ENCODE results near the gene SNRNP70. TPM values are rescaled to one million over a fixed set of nuclear protein-coding genes. Genes with fewer than 3 reads are reported as not detected.
A peak's percentile ranks its signal among the peaks of the same experiment; 100 is the strongest.

SNRNP70 gene
- total RNA-seq, 1 donor from 2014 or later: 103 TPM

DNA sequence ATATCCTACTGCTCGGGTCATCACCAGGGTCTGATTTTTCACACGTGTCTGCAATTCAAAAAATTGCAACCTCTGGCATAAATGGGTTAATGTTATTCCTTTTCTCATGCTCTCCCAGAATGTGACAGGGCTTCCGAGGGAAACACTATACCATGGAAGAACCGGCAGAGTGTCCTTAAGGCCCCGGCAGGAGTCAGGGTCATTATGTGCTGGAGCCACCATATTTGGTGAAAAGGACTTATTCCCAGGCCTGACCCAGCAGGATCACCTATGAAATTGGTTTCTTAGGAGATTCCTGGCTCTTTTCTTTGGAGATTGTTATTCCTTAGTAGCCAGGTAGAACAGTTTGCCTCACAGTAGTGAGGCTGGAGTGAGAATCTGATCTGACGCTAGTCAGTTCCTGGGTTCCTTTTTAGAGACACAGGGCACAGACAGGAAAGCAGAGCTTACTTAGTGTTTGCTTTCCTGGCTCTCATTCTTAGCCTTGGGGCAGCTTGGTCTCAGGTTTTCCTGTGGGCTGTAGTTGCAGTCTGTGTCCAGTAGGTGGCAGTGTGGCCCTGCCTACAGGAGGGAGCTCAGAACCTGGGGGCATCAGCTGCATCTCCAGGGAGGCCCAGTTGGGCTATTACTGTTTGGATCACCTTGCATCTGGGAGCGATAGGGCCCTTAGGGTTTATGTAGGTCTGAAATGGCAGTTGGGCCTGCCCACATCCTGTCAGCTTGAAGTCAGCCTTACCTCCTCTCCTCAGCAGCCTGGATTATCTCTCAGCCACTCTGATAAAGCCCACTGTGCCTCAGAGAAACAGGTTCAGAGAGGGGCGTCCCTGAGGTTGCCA is 12.4 kb downstream of the SNRNP70 start:
- peak overlapping the region in 2 of 3 donors; percentile 45 to 70 for H3K9ac ChIP-seq (ENCODE audit: low read depth in 1 of 3, low read length in 3 of 3)
- no peak overlapping the region for H3K4me3 ChIP-seq (ENCODE audit: low read length in 3 of 3)
- H3K4me1 ChIP-seq (ENCODE audit: control insufficient read depth in 3 of 3, insufficient read depth in 3 of 3, low read length in 3 of 3): peaks cover 43 to 62% (median 50%) of the 10 kb centered on the region in 3 donors
- no peaks in the 10 kb centered on the region for H3K9me3 ChIP-seq (ENCODE audit: control insufficient read depth in 3 of 3, low read length in 3 of 3)
- H3K27me3 ChIP-seq (ENCODE audit: control insufficient read depth in 3 of 3, insufficient read depth in 3 of 3, low read length in 3 of 3): no peaks in the 10 kb centered on the region
- peaks cover 37 to 43% (median 43%) of the 10 kb centered on the region in 3 donors for H3K36me3 ChIP-seq (ENCODE audit: control insufficient read depth in 3 of 3, insufficient read depth in 3 of 3, low read length in 3 of 3)
- H3K27ac ChIP-seq (ENCODE audit: low read depth, low read length): peak overlapping the region; percentile 52

GRCh38 chr19:49098795-49099194 is 13.5 kb downstream of the SNRNP70 start:
- Histone ChIP-seq H3K9me3 (ENCODE audit: control insufficient read depth in 3 of 3, low read length in 3 of 3) (no peaks in the 10 kb centered on the region), H3K4me1 (ENCODE audit: control insufficient read depth in 3 of 3, insufficient read depth in 3 of 3, low read length in 3 of 3) (peaks cover 42 to 61% (median 50%) of the 10 kb centered on the region in 3 donors), H3K9ac (ENCODE audit: low read depth in 1 of 3, low read length in 3 of 3) (peak overlapping the region in 1 of 3 donors; percentile 35), H3K27me3 (ENCODE audit: control insufficient read depth in 3 of 3, insufficient read depth in 3 of 3, low read length in 3 of 3) (no peaks in the 10 kb centered on the region), H3K4me3 (ENCODE audit: low read length in 3 of 3) (peak overlapping the region in 1 of 3 donors; percentile 8), H3K36me3 (ENCODE audit: control insufficient read depth in 3 of 3, insufficient read depth in 3 of 3, low read length in 3 of 3) (peaks cover 41 to 46% (median 44%) of the 10 kb centered on the region in 3 donors), H3K27ac (ENCODE audit: low read depth, low read length) (peak overlapping the region; percentile 52)

DNA sequence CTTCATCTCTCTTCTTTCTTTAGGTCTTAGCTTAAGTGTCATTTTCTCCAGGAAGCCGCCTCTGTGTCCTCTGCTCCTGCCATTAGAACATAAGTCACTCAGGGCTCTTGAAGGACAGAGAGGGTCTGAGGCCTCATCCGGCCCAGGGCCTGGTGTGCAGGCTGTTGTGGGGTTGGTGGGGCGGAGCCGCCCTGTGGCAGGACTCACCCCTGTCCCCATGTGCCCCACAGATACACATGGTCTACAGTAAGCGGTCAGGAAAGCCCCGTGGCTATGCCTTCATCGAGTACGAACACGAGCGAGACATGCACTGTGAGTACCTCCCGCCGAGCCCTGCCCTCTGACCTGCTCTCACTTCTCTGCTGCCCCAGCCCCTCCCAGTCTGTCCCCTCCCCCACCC is 15.9 kb downstream of the SNRNP70 start:
- no peak overlapping the region for H3K9ac ChIP-seq (ENCODE audit: low read depth in 1 of 3, low read length in 3 of 3)
- H3K9me3 ChIP-seq (ENCODE audit: control insufficient read depth in 3 of 3, low read length in 3 of 3): no peaks in the 10 kb centered on the region
- H3K4me1 ChIP-seq (ENCODE audit: control insufficient read depth in 3 of 3, insufficient read depth in 3 of 3, low read length in 3 of 3): peaks cover 20 to 37% (median 31%) of the 10 kb centered on the region in 3 donors
- H3K27me3 ChIP-seq (ENCODE audit: control insufficient read depth in 3 of 3, insufficient read depth in 3 of 3, low read length in 3 of 3): no peaks in the 10 kb centered on the region
- no peak overlapping the region for H3K27ac ChIP-seq (ENCODE audit: low read depth, low read length)
- H3K36me3 ChIP-seq (ENCODE audit: control insufficient read depth in 3 of 3, insufficient read depth in 3 of 3, low read length in 3 of 3): peaks cover 54 to 63% (median 61%) of the 10 kb centered on the region in 3 donors
- no peak overlapping the region for H3K4me3 ChIP-seq (ENCODE audit: low read length in 3 of 3)

DNA sequence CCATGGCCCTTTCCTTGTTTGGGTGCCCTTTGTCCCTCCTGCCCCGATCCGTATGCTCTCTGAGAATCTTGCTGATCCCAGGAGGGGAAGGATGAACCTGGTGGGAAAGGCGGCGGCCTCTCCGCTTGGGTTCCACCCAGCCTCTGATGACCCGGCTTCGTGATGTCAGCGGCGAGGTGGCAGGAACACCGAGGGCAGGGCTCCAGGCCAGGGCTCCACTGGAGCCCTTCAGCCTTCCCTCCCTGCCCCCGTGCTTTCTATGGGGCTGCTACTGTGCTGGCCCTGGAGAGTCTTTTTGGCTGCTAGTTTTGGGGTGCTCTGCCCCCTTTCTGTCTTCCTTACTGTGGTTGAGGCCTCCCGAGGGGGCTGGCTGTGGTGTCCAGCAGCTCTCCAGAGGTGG is 17.1 kb downstream of the SNRNP70 start:
- no peak overlapping the region for H3K27ac ChIP-seq (ENCODE audit: low read depth, low read length)
- peaks cover 65 to 72% (median 69%) of the 10 kb centered on the region in 3 donors for H3K36me3 ChIP-seq (ENCODE audit: control insufficient read depth in 3 of 3, insufficient read depth in 3 of 3, low read length in 3 of 3)
- no peak overlapping the region for H3K4me3 ChIP-seq (ENCODE audit: low read length in 3 of 3)
- no peaks in the 10 kb centered on the region for H3K27me3 ChIP-seq (ENCODE audit: control insufficient read depth in 3 of 3, insufficient read depth in 3 of 3, low read length in 3 of 3)
- peaks cover 16 to 35% (median 31%) of the 10 kb centered on the region in 3 donors for H3K4me1 ChIP-seq (ENCODE audit: control insufficient read depth in 3 of 3, insufficient read depth in 3 of 3, low read length in 3 of 3)
- H3K9ac ChIP-seq (ENCODE audit: low read depth in 1 of 3, low read length in 3 of 3): no peak overlapping the region
- no peaks in the 10 kb centered on the region for H3K9me3 ChIP-seq (ENCODE audit: control insufficient read depth in 3 of 3, low read length in 3 of 3)

DNA sequence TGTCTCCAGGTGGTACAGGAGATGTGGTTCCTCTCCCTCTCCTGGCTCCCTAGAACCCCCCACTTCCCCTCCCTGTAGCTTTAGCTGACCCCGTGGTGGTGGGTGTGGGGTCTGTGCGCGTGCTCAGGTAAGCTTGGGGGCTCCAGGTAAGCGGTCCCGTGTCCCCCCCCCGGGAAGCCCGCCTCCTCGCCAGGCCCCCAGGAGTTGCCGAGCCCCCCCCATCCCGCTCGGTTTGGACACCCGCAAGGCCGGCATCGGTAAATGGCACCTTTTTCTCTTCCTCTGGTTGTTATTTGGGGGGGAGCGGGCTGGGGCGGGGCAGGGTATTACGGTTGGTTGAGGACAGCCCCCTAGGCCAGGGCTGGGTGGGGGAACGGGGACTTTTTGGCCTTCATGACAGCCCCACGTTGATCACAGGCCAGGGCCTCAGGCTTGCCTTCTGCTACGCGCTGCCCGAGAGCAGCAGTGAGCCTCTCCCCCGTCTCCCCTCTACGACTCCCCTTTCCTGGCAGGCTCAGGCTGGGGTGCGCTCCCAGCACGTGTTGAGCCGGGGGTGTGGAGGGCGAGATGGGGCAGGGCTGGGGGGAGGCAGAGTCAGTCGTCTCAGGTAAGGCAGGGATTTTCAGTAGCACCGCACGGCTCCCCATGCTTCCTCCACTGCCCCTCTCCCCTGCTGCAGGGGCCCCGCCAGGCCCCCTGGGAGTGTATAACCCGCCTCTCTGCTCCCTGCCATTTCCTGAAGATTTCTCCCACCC is 18.3 kb downstream of the SNRNP70 start:
- no peaks in the 10 kb centered on the region for H3K27me3 ChIP-seq (ENCODE audit: control insufficient read depth in 3 of 3, insufficient read depth in 3 of 3, low read length in 3 of 3)
- no peak overlapping the region for H3K27ac ChIP-seq (ENCODE audit: low read depth, low read length)
- no peak overlapping the region for H3K9ac ChIP-seq (ENCODE audit: low read depth in 1 of 3, low read length in 3 of 3)
- H3K4me3 ChIP-seq (ENCODE audit: low read length in 3 of 3): no peak overlapping the region
- H3K4me1 ChIP-seq (ENCODE audit: control insufficient read depth in 3 of 3, insufficient read depth in 3 of 3, low read length in 3 of 3): peaks cover 4 to 23% (median 19%) of the 10 kb centered on the region in 3 donors
- peaks cover 68 to 73% (median 72%) of the 10 kb centered on the region in 3 donors for H3K36me3 ChIP-seq (ENCODE audit: control insufficient read depth in 3 of 3, insufficient read depth in 3 of 3, low read length in 3 of 3)
- H3K9me3 ChIP-seq (ENCODE audit: control insufficient read depth in 3 of 3, low read length in 3 of 3): no peaks in the 10 kb centered on the region

- no peaks in the 10 kb centered on the region for H3K9me3 ChIP-seq (ENCODE audit: control insufficient read depth in 3 of 3, low read length in 3 of 3)
- no peak overlapping the region for H3K27ac ChIP-seq (ENCODE audit: low read depth, low read length)
- H3K9ac ChIP-seq (ENCODE audit: low read depth in 1 of 3, low read length in 3 of 3): no peak overlapping the region
- H3K4me1 ChIP-seq (ENCODE audit: control insufficient read depth in 3 of 3, insufficient read depth in 3 of 3, low read length in 3 of 3): peaks cover 3 to 21% (median 12%) of the 10 kb centered on the region in 3 donors
- peaks cover 66 to 71% (median 70%) of the 10 kb centered on the region in 3 donors for H3K36me3 ChIP-seq (ENCODE audit: control insufficient read depth in 3 of 3, insufficient read depth in 3 of 3, low read length in 3 of 3)
- H3K4me3 ChIP-seq (ENCODE audit: low read length in 3 of 3): no peak overlapping the region
- H3K27me3 ChIP-seq (ENCODE audit: control insufficient read depth in 3 of 3, insufficient read depth in 3 of 3, low read length in 3 of 3): no peaks in the 10 kb centered on the region
Observed at GRCh38 chr19:49104229-49104864, 19.1 kb downstream of the SNRNP70 start.

- H3K27me3 ChIP-seq (ENCODE audit: control insufficient read depth in 3 of 3, insufficient read depth in 3 of 3, low read length in 3 of 3): no peaks in the 10 kb centered on the region
- H3K4me1 ChIP-seq (ENCODE audit: control insufficient read depth in 3 of 3, insufficient read depth in 3 of 3, low read length in 3 of 3): peaks cover 18 to 33% (median 22%) of the 10 kb centered on the region in 3 donors
- H3K4me3 ChIP-seq (ENCODE audit: low read length in 3 of 3): no peak overlapping the region
- H3K9me3 ChIP-seq (ENCODE audit: control insufficient read depth in 3 of 3, low read length in 3 of 3): no peaks in the 10 kb centered on the region
- H3K27ac ChIP-seq (ENCODE audit: low read depth, low read length): peak overlapping the region; percentile 22
- peaks cover 48 to 57% (median 57%) of the 10 kb centered on the region in 3 donors for H3K36me3 ChIP-seq (ENCODE audit: control insufficient read depth in 3 of 3, insufficient read depth in 3 of 3, low read length in 3 of 3)
- peak overlapping the region in 1 of 3 donors; percentile 25 for H3K9ac ChIP-seq (ENCODE audit: low read depth in 1 of 3, low read length in 3 of 3)
Observed at GRCh38 chr19:49106648-49107135, 21.4 kb downstream of the SNRNP70 start.

DNA sequence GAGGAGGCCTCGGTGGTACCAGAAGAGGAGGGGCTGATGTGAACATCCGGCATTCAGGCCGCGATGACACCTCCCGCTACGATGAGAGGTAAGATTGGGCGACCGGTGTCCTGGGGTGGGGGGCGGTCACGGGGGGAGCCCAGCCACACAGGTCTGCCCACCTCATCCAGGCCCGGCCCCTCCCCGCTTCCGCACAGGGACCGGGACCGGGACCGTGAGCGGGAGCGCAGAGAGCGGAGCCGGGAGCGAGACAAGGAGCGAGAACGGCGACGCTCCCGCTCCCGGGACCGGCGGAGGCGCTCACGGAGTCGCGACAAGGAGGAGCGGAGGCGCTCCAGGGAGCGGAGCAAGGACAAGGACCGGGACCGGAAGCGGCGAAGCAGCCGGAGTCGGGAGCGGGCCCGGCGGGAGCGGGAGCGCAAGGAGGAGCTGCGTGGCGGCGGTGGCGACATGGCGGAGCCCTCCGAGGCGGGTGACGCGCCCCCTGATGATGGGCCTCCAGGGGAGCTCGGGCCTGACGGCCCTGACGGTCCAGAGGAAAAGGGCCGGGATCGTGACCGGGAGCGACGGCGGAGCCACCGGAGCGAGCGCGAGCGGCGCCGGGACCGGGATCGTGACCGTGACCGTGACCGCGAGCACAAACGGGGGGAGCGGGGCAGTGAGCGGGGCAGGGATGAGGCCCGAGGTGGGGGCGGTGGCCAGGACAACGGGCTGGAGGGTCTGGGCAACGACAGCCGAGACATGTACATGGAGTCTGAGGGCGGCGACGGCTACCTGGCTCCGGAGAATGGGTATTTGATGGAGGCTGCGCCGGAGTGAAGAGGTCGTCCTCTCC is 22.6 kb downstream of the SNRNP70 start:
- Histone ChIP-seq H3K36me3 (ENCODE audit: control insufficient read depth in 3 of 3, insufficient read depth in 3 of 3, low read length in 3 of 3) (peaks cover 39 to 50% (median 48%) of the 10 kb centered on the region in 3 donors), H3K4me3 (ENCODE audit: low read length in 3 of 3) (no peak overlapping the region), H3K4me1 (ENCODE audit: control insufficient read depth in 3 of 3, insufficient read depth in 3 of 3, low read length in 3 of 3) (peaks cover 18 to 33% (median 22%) of the 10 kb centered on the region in 3 donors), H3K27me3 (ENCODE audit: control insufficient read depth in 3 of 3, insufficient read depth in 3 of 3, low read length in 3 of 3) (no peaks in the 10 kb centered on the region), H3K27ac (ENCODE audit: low read depth, low read length) (no peak overlapping the region), H3K9me3 (ENCODE audit: control insufficient read depth in 3 of 3, low read length in 3 of 3) (no peaks in the 10 kb centered on the region), H3K9ac (ENCODE audit: low read depth in 1 of 3, low read length in 3 of 3) (no peak overlapping the region)

- H3K4me1 ChIP-seq (ENCODE audit: control insufficient read depth in 3 of 3, insufficient read depth in 3 of 3, low read length in 3 of 3): peaks cover 23 to 38% (median 27%) of the 10 kb centered on the region in 3 donors
- no peak overlapping the region for H3K4me3 ChIP-seq (ENCODE audit: low read length in 3 of 3)
- H3K27me3 ChIP-seq (ENCODE audit: control insufficient read depth in 3 of 3, insufficient read depth in 3 of 3, low read length in 3 of 3): no peaks in the 10 kb centered on the region
- H3K27ac ChIP-seq (ENCODE audit: low read depth, low read length): no peak overlapping the region
- H3K36me3 ChIP-seq (ENCODE audit: control insufficient read depth in 3 of 3, insufficient read depth in 3 of 3, low read length in 3 of 3): peaks cover 33 to 45% (median 43%) of the 10 kb centered on the region in 3 donors
- no peaks in the 10 kb centered on the region for H3K9me3 ChIP-seq (ENCODE audit: control insufficient read depth in 3 of 3, low read length in 3 of 3)
- no peak overlapping the region for H3K9ac ChIP-seq (ENCODE audit: low read depth in 1 of 3, low read length in 3 of 3)
Observed at GRCh38 chr19:49109051-49109450, 23.8 kb downstream of the SNRNP70 start.

Measured in skeletal muscle tissue (tissue), 4 donors.